Adipocyte (in vitro differentiated cells): Measurements from ENCODE around the gene KIAA1958.
"Not testable (repeated sequence)": the region's sequence is repeated elsewhere in the genome, so short reads cannot be mapped to it uniquely, and the experiment has no call there.

Experiments
- DNase-seq: peaks from one replicate; pipeline ENCODE4 v3.0.0-alpha.2; 2015; ENCODE audit warnings: low read depth
- H3K27me3 ChIP-seq: replicated peaks from 2 replicates; pipeline ENCODE4 v1.7.0; 2013; ENCODE audit warnings: mild to moderate bottlenecking, low read length, moderate library complexity; ENCODE audit not compliant: control insufficient read depth, insufficient read depth
- H3K36me3 ChIP-seq: 2 replicates; pipeline ENCODE4 v1.7.0; 2013; ENCODE audit warnings: low read length, mild to moderate bottlenecking, moderate library complexity; ENCODE audit not compliant: control insufficient read depth, insufficient read depth, severe bottlenecking
- H3K4me1 ChIP-seq: 2 replicates; pipeline ENCODE4 v1.7.0; 2013; ENCODE audit warnings: mild to moderate bottlenecking, low read length, moderate library complexity; ENCODE audit not compliant: control insufficient read depth, insufficient read depth
- H3K4me3 ChIP-seq: 2 replicates; pipeline ENCODE4 v1.7.0; 2013; ENCODE audit warnings: mild to moderate bottlenecking, low read length, moderate library complexity
- H3K9ac ChIP-seq: 2 replicates; pipeline ENCODE4 v1.7.0; 2013; ENCODE audit warnings: mild to moderate bottlenecking, low read length, moderate library complexity
- H3K9me3 ChIP-seq: 2 replicates; pipeline ENCODE4 v1.7.0; 2013; ENCODE audit warnings: mild to moderate bottlenecking, low read length, moderate library complexity; ENCODE audit not compliant: control insufficient read depth

KIAA1958 gene

GRCh38 chr9:112506571-112506970 is 19.9 kb downstream of the KIAA1958 start:
- no peak overlapping the region for H3K4me3 ChIP-seq
- no peaks in the 10 kb centered on the region for H3K9me3 ChIP-seq
- no peak for DNase-seq
- H3K9ac ChIP-seq: no peak overlapping the region
- no peaks in the 10 kb centered on the region for H3K27me3 ChIP-seq
- H3K4me1 ChIP-seq: peaks cover 5% of the 10 kb centered on the region
- no peaks in the 10 kb centered on the region for H3K36me3 ChIP-seq

GRCh38 chr9:112507001-112507680 is 20.5 kb downstream of the KIAA1958 start:
- Histone ChIP-seq H3K36me3 (no peaks in the 10 kb centered on the region), H3K4me1 (peaks cover 5% of the 10 kb centered on the region), H3K4me3 (no peak overlapping the region), H3K9ac (no peak overlapping the region), H3K27me3 (no peaks in the 10 kb centered on the region), H3K9me3 (no peaks in the 10 kb centered on the region)
- DNase-seq: no peak

GRCh38 chr9:112508377-112508776 is 21.8 kb downstream of the KIAA1958 start:
- H3K4me1 ChIP-seq: no peaks in the 10 kb centered on the region
- no peak for DNase-seq
- no peak overlapping the region for H3K4me3 ChIP-seq
- H3K27me3 ChIP-seq: no peaks in the 10 kb centered on the region
- H3K9me3 ChIP-seq: no peaks in the 10 kb centered on the region
- no peaks in the 10 kb centered on the region for H3K36me3 ChIP-seq
- H3K9ac ChIP-seq: no peak overlapping the region

GRCh38 chr9:112512377-112512776 is 25.8 kb downstream of the KIAA1958 start:
- not testable (repeated sequence) for H3K27me3 ChIP-seq, H3K36me3 ChIP-seq, DNase-seq, H3K4me3 ChIP-seq, H3K9ac ChIP-seq, H3K9me3 ChIP-seq, H3K4me1 ChIP-seq

GRCh38 chr9:112516769-112517168 is 30.1 kb downstream of the KIAA1958 start:
- no peak overlapping the region for H3K9ac ChIP-seq
- no peaks in the 10 kb centered on the region for H3K4me1 ChIP-seq
- DNase-seq: no peak
- H3K4me3 ChIP-seq: no peak overlapping the region
- no peaks in the 10 kb centered on the region for H3K27me3 ChIP-seq
- H3K36me3 ChIP-seq: no peaks in the 10 kb centered on the region
- no peaks in the 10 kb centered on the region for H3K9me3 ChIP-seq

GRCh38 chr9:112520069-112520468 is 33.4 kb downstream of the KIAA1958 start:
- DNase-seq: no peak
- no peak overlapping the region for H3K9ac ChIP-seq
- no peaks in the 10 kb centered on the region for H3K36me3 ChIP-seq
- no peaks in the 10 kb centered on the region for H3K4me1 ChIP-seq
- H3K4me3 ChIP-seq: no peak overlapping the region
- H3K27me3 ChIP-seq: no peaks in the 10 kb centered on the region
- no peaks in the 10 kb centered on the region for H3K9me3 ChIP-seq

- Histone ChIP-seq H3K27me3 (no peaks in the 10 kb centered on the region), H3K9ac (no peak overlapping the region), H3K4me3 (no peak overlapping the region), H3K4me1 (no peaks in the 10 kb centered on the region), H3K36me3 (no peaks in the 10 kb centered on the region), H3K9me3 (no peaks in the 10 kb centered on the region)
- no peak for DNase-seq
These were observed 34.0 kb downstream of the KIAA1958 start for GRCh38 chr9:112520656-112521055.

- Histone ChIP-seq H3K27me3 (no peaks in the 10 kb centered on the region), H3K4me3 (no peak overlapping the region), H3K36me3 (no peaks in the 10 kb centered on the region), H3K9ac (no peak overlapping the region), H3K4me1 (peaks cover 4% of the 10 kb centered on the region), H3K9me3 (no peaks in the 10 kb centered on the region)
- DNase-seq: no peak
These were observed 40.3 kb downstream of the KIAA1958 start for GRCh38 chr9:112526973-112527372.

GRCh38 chr9:112527959-112528358 is 41.3 kb downstream of the KIAA1958 start:
- Histone ChIP-seq H3K9ac (no peak overlapping the region), H3K4me1 (peaks cover 13% of the 10 kb centered on the region), H3K27me3 (no peaks in the 10 kb centered on the region), H3K4me3 (no peak overlapping the region), H3K36me3 (no peaks in the 10 kb centered on the region), H3K9me3 (no peaks in the 10 kb centered on the region)
- no peak for DNase-seq

- DNase-seq: no peak
- H3K36me3 ChIP-seq: no peaks in the 10 kb centered on the region
- H3K4me3 ChIP-seq: no peak overlapping the region
- H3K9ac ChIP-seq: no peak overlapping the region
- no peaks in the 10 kb centered on the region for H3K27me3 ChIP-seq
- peaks cover 13% of the 10 kb centered on the region for H3K4me1 ChIP-seq
- no peaks in the 10 kb centered on the region for H3K9me3 ChIP-seq
These were observed 42.7 kb downstream of the KIAA1958 start for GRCh38 chr9:112529316-112529715.

GRCh38 chr9:112530751-112531205 is 44.2 kb downstream of the KIAA1958 start:
- Histone ChIP-seq H3K4me1 (peaks cover 19% of the 10 kb centered on the region), H3K9ac (no peak overlapping the region), H3K36me3 (no peaks in the 10 kb centered on the region), H3K27me3 (no peaks in the 10 kb centered on the region), H3K4me3 (no peak overlapping the region), H3K9me3 (no peaks in the 10 kb centered on the region)
- DNase-seq: peak; percentile 52
